ENCODE results near the gene FAM3C. TPM values are rescaled to one million over a fixed set of nuclear protein-coding genes. Genes with fewer than 3 reads are reported as not detected.
"Not testable (repeated sequence)": the region's sequence is repeated elsewhere in the genome, so short reads cannot be mapped to it uniquely, and the experiment has no call there.

FAM3C gene, protein sequence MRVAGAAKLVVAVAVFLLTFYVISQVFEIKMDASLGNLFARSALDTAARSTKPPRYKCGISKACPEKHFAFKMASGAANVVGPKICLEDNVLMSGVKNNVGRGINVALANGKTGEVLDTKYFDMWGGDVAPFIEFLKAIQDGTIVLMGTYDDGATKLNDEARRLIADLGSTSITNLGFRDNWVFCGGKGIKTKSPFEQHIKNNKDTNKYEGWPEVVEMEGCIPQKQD
- 307 TPM for polyA plus RNA-seq
- long read RNA-seq, donor 1, transcript FAM3C-201 (10 exons, 2,508 nt), result major isoform, 54 of 58 reads
- long read RNA-seq, donor 1, partial matches to known transcripts, result 0 of 58 reads
- long read RNA-seq, donor 1, other reads (novel, unspliced or antisense), result 0 of 58 reads
- long read RNA-seq, donor 2, transcript FAM3C-204 (2 exons, 567 nt), result minor isoform, 18 of 161 reads
- long read RNA-seq, donor 2, transcript FAM3C-201 (10 exons, 2,508 nt), result major isoform, 126 of 161 reads
- long read RNA-seq, donor 2, partial matches to known transcripts, result 10 of 161 reads
- long read RNA-seq, donor 2, other reads (novel, unspliced or antisense), result 7 of 161 reads
- long read RNA-seq, donor 3, transcript FAM3C-201 (10 exons, 2,508 nt), result major isoform, 129 of 164 reads
- long read RNA-seq, donor 3, transcript FAM3C-204 (2 exons, 567 nt), result minor isoform, 19 of 164 reads
- long read RNA-seq, donor 3, partial matches to known transcripts, result 5 of 164 reads
- long read RNA-seq, donor 3, other reads (novel, unspliced or antisense), result 11 of 164 reads
- long read RNA-seq, donor 4, transcript FAM3C-201 (10 exons, 2,508 nt), result major isoform, 6 of 19 reads
- long read RNA-seq, donor 4, partial matches to known transcripts, result 13 of 19 reads
- long read RNA-seq, donor 4, other reads (novel, unspliced or antisense), result 0 of 19 reads
- long read RNA-seq, donor 5, transcript FAM3C-201 (10 exons, 2,508 nt), result major isoform, 27 of 31 reads
- long read RNA-seq, donor 5, partial matches to known transcripts, result 0 of 31 reads
- long read RNA-seq, donor 5, other reads (novel, unspliced or antisense), result 0 of 31 reads
- long read RNA-seq, donor 6, transcript FAM3C-201 (10 exons, 2,508 nt), result major isoform, 106 of 132 reads
- long read RNA-seq, donor 6, transcript FAM3C-204 (2 exons, 567 nt), result minor isoform, 10 of 132 reads
- long read RNA-seq, donor 6, partial matches to known transcripts, result 5 of 132 reads
- long read RNA-seq, donor 6, other reads (novel, unspliced or antisense), result 11 of 132 reads
- long read RNA-seq, donor 7, transcript FAM3C-201 (10 exons, 2,508 nt), result major isoform, 27 of 28 reads
- long read RNA-seq, donor 7, partial matches to known transcripts, result 0 of 28 reads
- long read RNA-seq, donor 7, other reads (novel, unspliced or antisense), result 0 of 28 reads
- long read RNA-seq, donor 8, transcript FAM3C-204 (2 exons, 567 nt), result minor isoform, 22 of 125 reads
- long read RNA-seq, donor 8, transcript FAM3C-201 (10 exons, 2,508 nt), result major isoform, 89 of 125 reads
- long read RNA-seq, donor 8, partial matches to known transcripts, result 7 of 125 reads
- long read RNA-seq, donor 8, other reads (novel, unspliced or antisense), result 6 of 125 reads
- long read RNA-seq, donor 9, transcript FAM3C-201 (10 exons, 2,508 nt), result major isoform, 62 of 75 reads
- long read RNA-seq, donor 9, transcript FAM3C-204 (2 exons, 567 nt), result minor isoform, 12 of 75 reads
- long read RNA-seq, donor 9, partial matches to known transcripts, result 0 of 75 reads
- long read RNA-seq, donor 9, other reads (novel, unspliced or antisense), result 0 of 75 reads
- long read RNA-seq, donor 10, transcript FAM3C-201 (10 exons, 2,508 nt), result major isoform, 108 of 124 reads
- long read RNA-seq, donor 10, transcript FAM3C-204 (2 exons, 567 nt), result minor isoform, 11 of 124 reads
- long read RNA-seq, donor 10, partial matches to known transcripts, result 0 of 124 reads
- long read RNA-seq, donor 10, other reads (novel, unspliced or antisense), result 5 of 124 reads
- long read RNA-seq, donor 11, transcript FAM3C-204 (2 exons, 567 nt), result minor isoform, 8 of 69 reads
- long read RNA-seq, donor 11, transcript FAM3C-201 (10 exons, 2,508 nt), result major isoform, 60 of 69 reads
- long read RNA-seq, donor 11, partial matches to known transcripts, result 0 of 69 reads
- long read RNA-seq, donor 11, other reads (novel, unspliced or antisense), result 0 of 69 reads

DNA sequence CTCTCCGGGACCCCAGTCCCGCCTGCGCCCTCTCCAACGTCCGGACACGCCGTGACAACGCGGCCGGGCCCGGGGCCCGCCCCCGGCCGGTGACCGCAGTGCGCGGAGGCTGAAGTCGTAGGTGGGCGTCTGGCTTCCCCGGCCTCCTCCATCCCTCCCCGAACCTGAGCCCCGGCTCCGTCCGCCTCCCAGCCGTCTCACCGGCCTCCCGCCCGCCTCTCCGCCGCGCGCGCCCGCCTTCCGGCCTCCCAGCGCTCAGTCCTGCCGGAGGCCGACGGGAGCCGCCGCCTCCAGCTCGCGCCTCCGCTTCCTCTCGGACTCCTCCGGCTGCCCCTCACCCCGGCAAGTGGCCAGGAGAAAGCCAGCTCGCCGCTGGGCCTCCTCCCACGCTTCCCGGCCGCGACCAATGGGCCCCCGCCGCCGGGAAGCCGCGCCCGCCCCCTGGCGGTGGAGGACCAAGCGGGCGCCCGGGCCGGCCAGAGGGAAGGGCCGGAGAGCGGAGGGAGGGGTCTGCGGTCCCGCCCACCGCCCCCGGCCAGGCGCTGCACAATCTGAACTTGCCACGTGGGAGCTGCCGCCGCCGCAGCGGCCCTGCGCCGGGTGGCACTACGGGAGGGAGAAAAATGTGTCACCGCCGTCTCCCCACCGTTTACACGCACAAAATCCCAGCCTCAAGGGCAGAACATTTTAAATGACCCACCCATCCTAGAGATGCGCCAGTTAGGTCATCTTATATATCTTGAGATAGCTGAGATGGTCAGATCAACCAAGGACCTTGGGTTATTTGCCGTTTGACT lies at the start of gene FAM3C:
Gene FAM3C, minus strand, starts transcription at position 348 of the 797 bp plus-strand sequence. CDS start 13,339 bp downstream, outside the sequence.
- Histone ChIP-seq H3K4me1 (ENCODE audit: control insufficient read depth, insufficient read depth, low read length) (peaks cover 18% of the 10 kb centered on the region), H3K4me3 (ENCODE audit: low read length) (peak within 1 kb of the TSS; percentile 66), H3K27ac (ENCODE audit: low read length) (peak within 1 kb of the TSS; percentile 89), H3K9me3 (ENCODE audit: control insufficient read depth, low read depth, low read length) (no peaks in the 10 kb centered on the region), H3K27me3 (ENCODE audit: control insufficient read depth, insufficient read depth, low read length) (no peaks in the 10 kb centered on the region), H3K36me3 (ENCODE audit: control insufficient read depth, insufficient read depth, low read length) (peaks cover 4% of the 10 kb centered on the region)
- no CpG with 5 or more reads among the region's 85 CpGs for WGBS (ENCODE audit: insufficient coverage, low lambda C conversion rate)
- peak; percentile 90 to 94 for DNase-seq

DNA sequence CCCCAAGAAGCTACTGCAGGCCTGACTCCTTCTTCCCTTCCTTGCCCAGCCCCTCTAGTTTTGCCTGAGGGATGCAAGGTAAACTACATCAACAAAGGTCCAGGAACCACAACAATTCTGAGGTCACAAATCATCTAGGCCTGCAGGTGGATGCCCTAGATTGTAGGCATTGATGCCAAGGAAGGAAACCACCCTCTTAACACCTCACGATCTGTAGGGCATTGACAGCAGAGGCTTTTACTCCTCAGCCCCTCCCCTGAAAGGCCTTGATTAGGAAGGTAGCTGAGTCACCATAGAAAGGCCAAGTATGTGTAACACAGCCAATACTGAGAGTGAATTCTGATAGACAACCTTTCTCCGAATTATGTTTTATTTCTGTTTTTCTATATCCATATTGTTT lies 46.7 kb upstream of the FAM3C start:
- H3K4me3 ChIP-seq (ENCODE audit: low read length), result no peak overlapping the region
- H3K27ac ChIP-seq (ENCODE audit: low read length), result no peak overlapping the region
- H3K9me3 ChIP-seq (ENCODE audit: control insufficient read depth, low read depth, low read length), result no peaks in the 10 kb centered on the region
- 100% methylated on average over 1 of the region's 2 CpGs for WGBS (ENCODE audit: insufficient coverage, low lambda C conversion rate)
- DNase-seq, result no peak
- H3K27me3 ChIP-seq (ENCODE audit: control insufficient read depth, insufficient read depth, low read length), result no peaks in the 10 kb centered on the region
- H3K4me1 ChIP-seq (ENCODE audit: control insufficient read depth, insufficient read depth, low read length), result peaks cover 1% of the 10 kb centered on the region
- H3K36me3 ChIP-seq (ENCODE audit: control insufficient read depth, insufficient read depth, low read length), result no peaks in the 10 kb centered on the region

GRCh38 chr7:121440857-121441503 lies 44.9 kb upstream of the FAM3C start:
- Histone ChIP-seq H3K4me1 (ENCODE audit: control insufficient read depth, insufficient read depth, low read length) (peaks cover 4% of the 10 kb centered on the region), H3K36me3 (ENCODE audit: control insufficient read depth, insufficient read depth, low read length) (no peaks in the 10 kb centered on the region), H3K4me3 (ENCODE audit: low read length) (no peak overlapping the region), H3K27me3 (ENCODE audit: control insufficient read depth, insufficient read depth, low read length) (no peaks in the 10 kb centered on the region), H3K27ac (ENCODE audit: low read length) (no peak overlapping the region), H3K9me3 (ENCODE audit: control insufficient read depth, low read depth, low read length) (no peaks in the 10 kb centered on the region)
- no peak for DNase-seq
- WGBS (ENCODE audit: insufficient coverage, low lambda C conversion rate), result 79% methylated on average over 4 of the region's 18 CpGs

- H3K27ac ChIP-seq (ENCODE audit: low read length), result peak overlapping the region; percentile 75
- not testable (repeated sequence) for H3K36me3 ChIP-seq (ENCODE audit: control insufficient read depth, insufficient read depth, low read length); H3K9me3 ChIP-seq (ENCODE audit: control insufficient read depth, low read depth, low read length); H3K4me1 ChIP-seq (ENCODE audit: control insufficient read depth, insufficient read depth, low read length); H3K27me3 ChIP-seq (ENCODE audit: control insufficient read depth, insufficient read depth, low read length)
- H3K4me3 ChIP-seq (ENCODE audit: low read length), result peak overlapping the region; percentile 24
- 0% methylated on average over 2 of the region's 12 CpGs for WGBS (ENCODE audit: insufficient coverage, low lambda C conversion rate)
- DNase-seq, result peak; percentile 34 to 66
Measured at GRCh38 chr7:121438043-121438955, 42.2 kb upstream of the FAM3C start.

DNA sequence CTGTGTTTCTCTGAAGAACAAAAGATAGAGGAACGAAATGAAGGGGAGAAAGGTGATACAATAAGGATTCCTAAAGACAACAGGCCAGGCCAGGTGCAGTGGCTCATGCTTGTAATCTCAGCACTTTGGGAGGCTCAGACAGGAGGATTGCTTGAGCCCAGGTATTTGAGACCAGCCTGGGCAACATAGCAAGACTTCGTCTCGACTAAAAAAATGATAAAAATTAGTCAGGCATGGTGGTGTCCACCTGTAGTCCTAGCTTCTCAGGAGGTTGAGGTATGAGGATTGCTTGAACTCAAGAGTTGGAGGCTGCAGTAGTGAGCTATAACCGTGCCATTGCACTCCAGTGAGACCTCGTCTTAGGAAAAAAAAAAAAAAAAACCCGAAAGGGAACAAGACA lies 41.4 kb upstream of the FAM3C start:
- no peaks in the 10 kb centered on the region for H3K27me3 ChIP-seq (ENCODE audit: control insufficient read depth, insufficient read depth, low read length)
- DNase-seq, result no peak
- no peaks in the 10 kb centered on the region for H3K36me3 ChIP-seq (ENCODE audit: control insufficient read depth, insufficient read depth, low read length)
- H3K27ac ChIP-seq (ENCODE audit: low read length), result peak overlapping the region; percentile 75
- WGBS (ENCODE audit: insufficient coverage, low lambda C conversion rate), result 100% methylated on average over 1 of the region's 6 CpGs
- peaks cover 4% of the 10 kb centered on the region for H3K4me1 ChIP-seq (ENCODE audit: control insufficient read depth, insufficient read depth, low read length)
- H3K4me3 ChIP-seq (ENCODE audit: low read length), result no peak overlapping the region
- no peaks in the 10 kb centered on the region for H3K9me3 ChIP-seq (ENCODE audit: control insufficient read depth, low read depth, low read length)

DNA sequence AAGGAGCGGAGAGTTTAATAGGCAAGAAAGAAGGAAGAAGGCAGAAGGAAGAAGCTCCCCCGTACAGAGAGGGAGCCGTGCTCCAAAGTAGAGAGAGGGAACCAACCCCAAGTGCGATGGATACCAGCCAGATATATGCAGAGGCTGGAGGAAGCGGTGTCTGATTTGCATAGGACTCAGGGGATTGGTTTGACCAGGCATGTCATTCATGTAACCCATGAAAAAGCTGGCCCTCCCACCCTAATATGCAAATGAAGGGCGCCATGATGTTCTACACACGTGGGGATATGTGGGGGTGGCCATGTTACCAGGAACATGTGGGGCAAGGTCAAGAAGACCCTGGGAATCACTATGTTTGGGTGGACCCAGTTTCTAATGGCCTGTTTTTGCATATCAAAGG lies 40.6 kb upstream of the FAM3C start:
- 100% methylated on average over 2 of the region's 7 CpGs for WGBS (ENCODE audit: insufficient coverage, low lambda C conversion rate)
- peaks cover 9% of the 10 kb centered on the region for H3K4me1 ChIP-seq (ENCODE audit: control insufficient read depth, insufficient read depth, low read length)
- H3K9me3 ChIP-seq (ENCODE audit: control insufficient read depth, low read depth, low read length), result no peaks in the 10 kb centered on the region
- no peak overlapping the region for H3K4me3 ChIP-seq (ENCODE audit: low read length)
- no peaks in the 10 kb centered on the region for H3K36me3 ChIP-seq (ENCODE audit: control insufficient read depth, insufficient read depth, low read length)
- DNase-seq, result no peak
- H3K27me3 ChIP-seq (ENCODE audit: control insufficient read depth, insufficient read depth, low read length), result no peaks in the 10 kb centered on the region
- no peak overlapping the region for H3K27ac ChIP-seq (ENCODE audit: low read length)

DNA sequence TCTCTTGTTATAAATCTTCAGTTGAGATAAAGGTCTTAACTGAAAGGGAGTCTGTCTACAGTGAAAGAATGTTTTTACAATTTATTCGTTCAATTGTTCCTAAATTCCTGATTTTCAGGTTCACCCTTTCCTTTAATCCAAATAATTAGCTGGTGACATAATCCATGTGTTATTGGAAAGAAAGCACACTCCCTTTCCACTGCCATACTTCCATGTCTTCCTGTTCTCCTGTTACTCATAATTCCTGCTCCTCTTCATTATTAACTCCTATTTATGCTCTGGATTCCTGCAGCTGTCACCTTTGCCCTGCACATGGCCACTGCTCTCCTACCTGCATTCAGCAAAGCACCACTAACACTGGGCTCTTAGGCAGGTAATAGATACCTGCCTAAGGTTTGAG lies 40.0 kb upstream of the FAM3C start:
- H3K9me3 ChIP-seq (ENCODE audit: control insufficient read depth, low read depth, low read length), result no peaks in the 10 kb centered on the region
- peaks cover 14% of the 10 kb centered on the region for H3K4me1 ChIP-seq (ENCODE audit: control insufficient read depth, insufficient read depth, low read length)
- H3K27ac ChIP-seq (ENCODE audit: low read length), result no peak overlapping the region
- 100% methylated on average over 1 of the region's 1 CpG for WGBS (ENCODE audit: insufficient coverage, low lambda C conversion rate)
- H3K4me3 ChIP-seq (ENCODE audit: low read length), result no peak overlapping the region
- H3K36me3 ChIP-seq (ENCODE audit: control insufficient read depth, insufficient read depth, low read length), result no peaks in the 10 kb centered on the region
- peak in 1 of 2 donors; percentile 33 for DNase-seq
- no peaks in the 10 kb centered on the region for H3K27me3 ChIP-seq (ENCODE audit: control insufficient read depth, insufficient read depth, low read length)

DNA sequence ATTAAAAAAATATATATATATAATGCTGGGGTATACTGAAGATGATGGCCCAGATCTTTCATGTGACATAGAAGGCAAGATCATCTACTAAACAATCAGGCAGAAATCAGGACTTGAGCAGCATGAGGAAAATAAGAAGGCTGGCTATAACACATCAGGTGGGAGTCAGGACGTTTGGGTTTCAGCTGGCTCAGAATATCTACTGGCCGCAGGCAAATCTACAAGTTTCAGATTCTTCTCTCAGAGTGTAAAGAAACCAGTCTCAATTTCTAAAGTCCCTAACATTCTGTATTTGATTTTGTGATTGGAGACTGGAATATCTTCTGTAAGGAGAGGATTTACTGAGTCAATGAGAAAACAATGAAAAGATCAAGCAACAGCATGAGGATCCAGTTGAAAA lies 37.7 kb upstream of the FAM3C start:
- no CpG with 5 or more reads among the region's 2 CpGs for WGBS (ENCODE audit: insufficient coverage, low lambda C conversion rate)
- no peaks in the 10 kb centered on the region for H3K36me3 ChIP-seq (ENCODE audit: control insufficient read depth, insufficient read depth, low read length)
- no peaks in the 10 kb centered on the region for H3K27me3 ChIP-seq (ENCODE audit: control insufficient read depth, insufficient read depth, low read length)
- no peak overlapping the region for H3K27ac ChIP-seq (ENCODE audit: low read length)
- DNase-seq, result no peak
- peaks cover 16% of the 10 kb centered on the region for H3K4me1 ChIP-seq (ENCODE audit: control insufficient read depth, insufficient read depth, low read length)
- no peaks in the 10 kb centered on the region for H3K9me3 ChIP-seq (ENCODE audit: control insufficient read depth, low read depth, low read length)
- no peak overlapping the region for H3K4me3 ChIP-seq (ENCODE audit: low read length)

Data from large intestine (tissue), 12 donors.